22Rv1 (cell line): ENCODE data around the gene CCDC24.

Experiments
- H3K27ac ChIP-seq: fragments of 450-650 bp; 2 replicates; pipeline ENCODE4 v1.5.1; 2017
- ZFX ChIP-seq: fragments of 450-650 bp; IDR thresholded peaks from 2 replicates; pipeline ENCODE4 v1.6.1; 2017; ENCODE audit warnings: antibody characterized with exemption, borderline replicate concordance
- TF ChIP-seq, protein P1 (sequence below): fragments of 450-650 bp; IDR thresholded peaks from 2 replicates; pipeline ENCODE4 v1.5.1; 2017; ENCODE audit warnings: mild to moderate bottlenecking

The CCDC24 gene

DNA sequence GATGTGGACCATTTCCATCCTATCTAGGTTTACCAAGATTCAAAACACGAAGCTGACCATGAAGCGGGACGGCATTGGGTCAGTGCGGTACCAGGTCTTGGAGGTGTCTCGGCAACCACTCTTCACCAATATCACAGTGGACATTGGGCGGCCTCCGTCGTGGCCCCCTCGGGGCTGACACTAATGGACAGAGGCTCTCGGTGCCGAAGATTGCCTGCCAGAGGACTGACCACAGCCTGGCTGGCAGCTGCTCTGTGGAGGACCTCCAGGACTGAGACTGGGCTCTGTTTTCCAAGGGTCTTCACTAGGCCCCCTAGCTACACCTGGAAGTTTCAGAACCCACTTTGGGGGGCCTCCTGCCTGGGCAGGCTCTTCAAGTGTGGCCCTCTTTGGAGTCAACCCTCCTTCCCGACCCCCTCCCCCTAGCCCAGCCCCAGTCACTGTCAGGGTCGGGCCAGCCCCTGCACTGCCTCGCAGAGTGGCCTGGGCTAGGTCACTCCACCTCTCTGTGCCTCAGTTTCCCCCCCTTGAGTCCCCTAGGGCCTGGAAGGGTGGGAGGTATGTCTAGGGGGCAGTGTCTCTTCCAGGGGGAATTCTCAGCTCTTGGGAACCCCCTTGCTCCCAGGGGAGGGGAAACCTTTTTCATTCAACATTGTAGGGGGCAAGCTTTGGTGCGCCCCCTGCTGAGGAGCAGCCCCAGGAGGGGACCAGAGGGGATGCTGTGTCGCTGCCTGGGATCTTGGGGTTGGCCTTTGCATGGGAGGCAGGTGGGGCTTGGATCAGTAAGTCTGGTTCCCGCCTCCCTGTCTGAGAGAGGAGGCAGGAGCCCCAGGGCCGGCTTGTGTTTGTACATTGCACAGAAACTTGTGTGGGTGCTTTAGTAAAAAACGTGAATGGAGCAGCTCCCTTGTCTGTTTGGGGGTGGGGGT is 864 bp upstream of the CCDC24 start:
- peak overlapping the region; percentile 91 for H3K27ac ChIP-seq

DNA sequence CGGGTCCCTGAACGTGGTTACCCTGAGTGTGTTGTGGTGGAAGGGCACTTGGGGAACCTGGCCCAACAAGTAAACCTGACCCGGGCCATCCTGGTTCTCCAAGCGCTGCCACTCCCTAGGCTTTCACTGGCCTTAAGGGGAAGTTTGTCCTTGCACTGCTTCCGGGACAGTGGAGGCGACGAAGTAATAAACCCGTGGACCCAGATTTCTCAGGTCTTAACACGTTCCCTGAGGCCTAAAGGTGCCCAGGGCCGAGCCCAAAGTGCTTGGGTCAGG is 261 bp upstream of the CCDC24 start:
- peak overlapping the region; percentile 91 for H3K27ac ChIP-seq
- TF ChIP-seq ZFX: no peak
- TF ChIP-seq, protein P1, sequence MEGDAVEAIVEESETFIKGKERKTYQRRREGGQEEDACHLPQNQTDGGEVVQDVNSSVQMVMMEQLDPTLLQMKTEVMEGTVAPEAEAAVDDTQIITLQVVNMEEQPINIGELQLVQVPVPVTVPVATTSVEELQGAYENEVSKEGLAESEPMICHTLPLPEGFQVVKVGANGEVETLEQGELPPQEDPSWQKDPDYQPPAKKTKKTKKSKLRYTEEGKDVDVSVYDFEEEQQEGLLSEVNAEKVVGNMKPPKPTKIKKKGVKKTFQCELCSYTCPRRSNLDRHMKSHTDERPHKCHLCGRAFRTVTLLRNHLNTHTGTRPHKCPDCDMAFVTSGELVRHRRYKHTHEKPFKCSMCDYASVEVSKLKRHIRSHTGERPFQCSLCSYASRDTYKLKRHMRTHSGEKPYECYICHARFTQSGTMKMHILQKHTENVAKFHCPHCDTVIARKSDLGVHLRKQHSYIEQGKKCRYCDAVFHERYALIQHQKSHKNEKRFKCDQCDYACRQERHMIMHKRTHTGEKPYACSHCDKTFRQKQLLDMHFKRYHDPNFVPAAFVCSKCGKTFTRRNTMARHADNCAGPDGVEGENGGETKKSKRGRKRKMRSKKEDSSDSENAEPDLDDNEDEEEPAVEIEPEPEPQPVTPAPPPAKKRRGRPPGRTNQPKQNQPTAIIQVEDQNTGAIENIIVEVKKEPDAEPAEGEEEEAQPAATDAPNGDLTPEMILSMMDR: no peak

More for the DNA sequence above, 864 bp upstream of the CCDC24 start:
- TF ChIP-seq, protein P1: no peak
- TF ChIP-seq ZFX: no peak

DNA sequence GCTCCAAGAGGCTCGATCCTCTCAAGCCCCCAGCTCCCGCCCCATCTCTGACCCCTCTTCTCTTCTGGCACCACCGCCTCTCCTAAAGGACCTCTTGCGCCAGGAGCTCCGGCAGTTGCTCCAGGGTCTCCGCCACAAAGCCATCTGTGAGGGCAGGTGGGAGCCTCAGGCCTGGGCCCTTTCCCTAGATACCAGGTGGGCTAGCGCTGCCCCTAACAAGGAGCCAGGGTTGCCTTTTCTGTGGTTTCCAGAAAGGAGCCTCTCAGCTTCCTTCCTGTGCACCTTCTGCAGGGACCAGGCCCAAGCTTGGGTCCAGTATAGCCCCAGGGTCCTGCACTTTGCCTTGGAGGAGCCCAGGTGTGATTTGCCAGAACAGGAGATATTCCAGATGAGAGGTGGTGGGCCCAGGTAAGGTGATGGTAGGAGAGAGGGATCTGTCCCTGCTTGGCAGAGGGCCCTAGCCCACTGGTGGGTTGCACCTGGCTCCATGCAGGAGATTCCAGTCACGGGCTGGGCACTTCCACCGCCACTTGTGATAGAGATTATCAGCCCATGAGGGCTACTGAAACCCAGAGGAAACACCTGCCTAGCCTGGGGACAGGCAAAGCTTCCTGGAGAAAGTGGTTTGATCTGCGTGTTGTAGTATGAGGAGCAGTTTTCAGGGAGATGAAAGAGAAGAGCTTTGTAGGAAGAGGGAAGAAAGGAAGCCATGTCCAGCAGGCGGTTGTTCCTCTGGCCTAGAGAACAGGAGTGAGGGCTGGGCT is 1.0 kb downstream of the CCDC24 start:
- peak overlapping the region; percentile 91 for H3K27ac ChIP-seq
- no peak for TF ChIP-seq ZFX
- TF ChIP-seq, protein P1: no peak

DNA sequence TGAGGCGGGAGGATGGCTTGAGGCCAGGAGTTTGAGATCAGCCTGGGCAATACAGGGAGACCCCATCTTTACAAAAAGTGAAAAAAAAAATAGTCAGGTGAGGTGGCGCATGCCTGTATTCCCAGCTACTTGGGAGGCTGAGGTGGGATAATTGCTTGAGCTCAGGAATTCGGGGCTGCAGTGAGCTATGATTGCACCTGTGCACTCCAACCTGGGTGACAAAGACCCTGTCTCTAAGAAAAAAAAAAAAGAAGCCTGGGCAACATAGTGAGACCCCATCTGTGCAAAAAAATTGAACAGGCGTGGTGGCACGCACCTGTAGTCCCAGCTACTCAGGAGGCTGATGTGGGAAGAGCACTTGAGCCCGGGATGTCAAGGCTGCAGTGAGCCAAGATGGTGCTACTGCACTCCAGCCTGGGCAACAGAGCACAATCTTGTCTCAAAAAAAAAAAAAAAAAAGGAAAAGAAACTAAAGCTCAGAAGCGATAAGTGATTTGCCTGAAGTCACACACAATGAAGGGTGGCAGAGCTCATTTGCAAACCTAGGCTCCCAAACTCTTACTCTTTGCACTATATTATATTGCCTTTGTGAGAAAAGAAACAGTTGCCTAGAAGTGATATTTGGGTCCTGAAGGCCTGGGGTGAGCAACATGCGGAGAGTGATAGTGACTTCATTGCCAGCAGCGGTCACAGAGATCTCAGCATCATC is 2.0 kb downstream of the CCDC24 start:
- H3K27ac ChIP-seq: peak overlapping the region; percentile 91; the same call in 1 of the 2 replicates
- TF ChIP-seq, protein P1: no peak
- TF ChIP-seq ZFX: no peak

DNA sequence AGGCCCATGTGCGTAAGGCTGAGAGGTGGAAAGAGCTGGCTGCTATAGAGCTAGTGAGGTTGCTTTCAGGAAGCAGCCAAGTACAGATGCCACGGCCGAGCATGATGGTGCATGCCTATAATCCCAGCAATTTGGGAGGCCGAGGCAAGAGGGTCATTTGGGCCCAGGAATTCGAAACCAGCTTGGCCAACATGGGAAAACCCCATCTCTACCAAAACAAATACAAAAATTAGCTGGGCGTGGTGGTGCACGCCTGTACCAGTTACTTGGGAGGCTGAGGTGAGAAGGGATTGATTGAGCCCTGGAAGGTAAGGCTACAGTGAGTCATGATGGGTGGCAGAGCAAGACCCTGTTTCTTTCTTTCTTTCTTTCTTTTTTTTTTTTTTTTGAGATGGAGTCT is 2.7 kb downstream of the CCDC24 start:
- TF ChIP-seq, protein P1: no peak
- TF ChIP-seq ZFX: no peak
- no peak overlapping the region for H3K27ac ChIP-seq

DNA sequence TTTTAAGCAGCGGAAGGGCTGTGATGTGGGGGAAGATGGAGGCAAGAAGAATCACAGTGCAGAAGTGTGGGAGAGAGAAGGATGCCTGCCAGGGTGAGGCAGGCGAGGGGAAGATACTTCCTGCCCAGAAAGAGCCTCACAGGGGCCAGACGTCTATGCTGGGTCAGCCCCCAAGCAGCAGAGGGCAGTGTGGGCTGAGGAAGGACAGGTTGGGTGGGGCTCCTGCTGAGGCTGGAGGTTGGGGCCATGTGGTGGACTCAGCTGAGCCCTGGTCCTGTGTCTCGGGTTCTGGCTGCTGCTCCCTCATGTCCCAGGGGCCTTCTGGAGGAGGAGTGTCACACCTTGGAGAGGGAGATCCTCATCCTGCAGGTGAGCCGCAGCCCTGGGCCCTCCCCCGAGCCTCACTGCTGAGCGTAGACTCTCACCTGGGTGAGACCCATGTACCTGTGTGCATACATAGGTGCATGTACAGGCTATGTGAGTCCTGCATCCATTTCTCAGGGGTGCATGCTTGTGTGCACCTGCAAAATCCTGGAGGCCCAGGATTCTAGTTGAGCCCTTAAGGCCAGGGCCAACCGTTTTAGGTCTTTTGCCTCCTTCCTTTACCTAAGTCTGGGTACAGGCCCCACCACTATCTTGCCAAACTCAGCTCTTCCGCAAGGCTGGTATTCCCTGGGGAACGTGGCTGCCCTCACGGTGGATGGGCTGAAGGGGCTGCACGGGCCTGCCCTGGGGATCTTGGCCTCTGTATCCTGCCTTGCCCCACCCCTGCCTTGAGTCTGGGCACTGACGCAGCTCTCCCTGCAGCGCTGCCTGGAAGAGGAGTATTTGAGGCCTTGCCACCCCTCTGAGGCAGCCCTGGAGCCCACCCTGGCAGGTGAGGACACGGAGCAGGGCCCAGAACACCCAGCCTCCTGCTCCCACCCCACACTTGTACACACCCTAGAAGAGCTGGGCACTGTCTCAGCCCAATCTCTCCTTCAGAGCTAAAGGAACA is 3.7 kb downstream of the CCDC24 start:
- TF ChIP-seq, protein P1: peak; percentile 43
- TF ChIP-seq ZFX: no peak
- H3K27ac ChIP-seq: no peak overlapping the region
